Left ventricle myocardium inferior (tissue), 1 donor: ENCODE results near the gene NIPSNAP3A. TPM values are rescaled to one million over a fixed set of nuclear protein-coding genes. Genes with fewer than 3 reads are reported as not detected.
A peak's percentile ranks its signal among the peaks of the same experiment; 100 is the strongest.

Experiments used
- DNase-seq: peaks from one replicate; pipeline ENCODE4 v3.0.0-alpha.2; 2020
- H3K27ac ChIP-seq: fragments of 200-600 bp; replicated peaks from 2 replicates; pipeline ENCODE4 v1.8.0; 2021
- H3K27me3 ChIP-seq: fragments of 200-600 bp; 2 replicates; pipeline ENCODE4 v1.8.0; 2021; ENCODE audit warnings: low read depth
- H3K36me3 ChIP-seq: fragments of 200-600 bp; 2 replicates; pipeline ENCODE4 v1.8.0; 2021
- H3K4me1 ChIP-seq: fragments of 200-600 bp; 2 replicates; pipeline ENCODE4 v1.8.0; 2021
- H3K4me3 ChIP-seq: fragments of 200-600 bp; 2 replicates; pipeline ENCODE4 v1.8.0; 2021; ENCODE audit warnings: mild to moderate bottlenecking, moderate library complexity
- H3K9me3 ChIP-seq: fragments of 200-600 bp; replicated peaks from 2 replicates; pipeline ENCODE4 v1.8.0; 2021
- CTCF ChIP-seq: fragments of 200-600 bp; IDR thresholded peaks from 2 replicates; pipeline ENCODE4 v1.8.0; 2021; ENCODE audit warnings: antibody characterized with exemption, mild to moderate bottlenecking, borderline replicate concordance
- intact Hi-C: fragments of 100-400 bp; cut with micrococcal nuclease; formaldehyde crosslinking; loops from one replicate; pipeline ENCODE4 v1.11.0; 2022
- total RNA-seq: library from RNA; stranded (reverse); fragmentation: NEBNext Ultra II Directional; extraction: Animal tissue kit (Norgen Biotek cat#: 25700); gene quantifications from one replicate; pipeline ENCODE4 v1.2.1, GENCODE V29; 2021
- donor health status: DM: no; HTN: yes; CAD: no; lungs with severe emphysema.

The NIPSNAP3A gene
- total RNA-seq, 1 donor from 2014 or later = 25.3 TPM

- intact Hi-C loops = no loop called here
- peak overlapping the region; percentile 55 for H3K4me3 ChIP-seq
- DNase-seq = no peak
- no peaks in the 10 kb centered on the region for H3K9me3 ChIP-seq
- H3K27ac ChIP-seq = peak overlapping the region; percentile 88
- peaks cover 6% of the 10 kb centered on the region for H3K36me3 ChIP-seq
- no peak for TF ChIP-seq CTCF
- H3K4me1 ChIP-seq = peaks cover 54% of the 10 kb centered on the region
- no peaks in the 10 kb centered on the region for H3K27me3 ChIP-seq
These were observed 27.5 kb downstream of the NIPSNAP3A start for GRCh38 chr9:104774831-104775573.

- peaks cover 56% of the 10 kb centered on the region for H3K4me1 ChIP-seq
- H3K27me3 ChIP-seq = no peaks in the 10 kb centered on the region
- H3K36me3 ChIP-seq = peaks cover 6% of the 10 kb centered on the region
- intact Hi-C loops = no loop called here
- no peak for DNase-seq
- H3K9me3 ChIP-seq = no peaks in the 10 kb centered on the region
- peak overlapping the region; percentile 88 for H3K27ac ChIP-seq
- TF ChIP-seq CTCF = no peak
- H3K4me3 ChIP-seq = peak overlapping the region; percentile 55
These were observed 28.1 kb downstream of the NIPSNAP3A start for GRCh38 chr9:104775574-104775936.

GRCh38 chr9:104775976-104776375 is 28.5 kb downstream of the NIPSNAP3A start:
- peaks cover 6% of the 10 kb centered on the region for H3K36me3 ChIP-seq
- H3K27me3 ChIP-seq = no peaks in the 10 kb centered on the region
- H3K4me3 ChIP-seq = no peak overlapping the region
- intact Hi-C loops = no loop called here
- DNase-seq = no peak
- peaks cover 60% of the 10 kb centered on the region for H3K4me1 ChIP-seq
- H3K9me3 ChIP-seq = no peaks in the 10 kb centered on the region
- peak overlapping the region; percentile 88 for H3K27ac ChIP-seq
- TF ChIP-seq CTCF = no peak

GRCh38 chr9:104776797-104777196 is 29.3 kb downstream of the NIPSNAP3A start:
- H3K4me3 ChIP-seq = no peak overlapping the region
- peak overlapping the region; percentile 88 for H3K27ac ChIP-seq
- no peak for DNase-seq
- H3K4me1 ChIP-seq = peaks cover 66% of the 10 kb centered on the region
- H3K36me3 ChIP-seq = no peaks in the 10 kb centered on the region
- H3K27me3 ChIP-seq = no peaks in the 10 kb centered on the region
- TF ChIP-seq CTCF = no peak
- intact Hi-C loops = no loop called here
- H3K9me3 ChIP-seq = no peaks in the 10 kb centered on the region

- intact Hi-C loops = no loop called here
- H3K4me1 ChIP-seq = peaks cover 59% of the 10 kb centered on the region
- DNase-seq = no peak
These were observed 31.3 kb downstream of the NIPSNAP3A start for GRCh38 chr9:104778802-104779201.

More at GRCh38 chr9:104778802-104779201, 31.3 kb downstream of the NIPSNAP3A start:
- Histone ChIP-seq H3K27ac (peak overlapping the region; percentile 88), H3K36me3 (peaks cover 15% of the 10 kb centered on the region), H3K27me3 (no peaks in the 10 kb centered on the region), H3K4me3 (no peak overlapping the region), H3K9me3 (no peaks in the 10 kb centered on the region)
- no peak for TF ChIP-seq CTCF
